ENCODE results near the gene SPTBN2. TPM values are rescaled to one million over a fixed set of nuclear protein-coding genes. Genes with fewer than 3 reads are reported as not detected.

The SPTBN2 gene
- total and polyA plus RNA-seq, 2 of the 8 experiments (the other 6 are each of a cell fraction or from before 2014, with no cell fraction given), result 19.1 to 69.0 TPM

DNA sequence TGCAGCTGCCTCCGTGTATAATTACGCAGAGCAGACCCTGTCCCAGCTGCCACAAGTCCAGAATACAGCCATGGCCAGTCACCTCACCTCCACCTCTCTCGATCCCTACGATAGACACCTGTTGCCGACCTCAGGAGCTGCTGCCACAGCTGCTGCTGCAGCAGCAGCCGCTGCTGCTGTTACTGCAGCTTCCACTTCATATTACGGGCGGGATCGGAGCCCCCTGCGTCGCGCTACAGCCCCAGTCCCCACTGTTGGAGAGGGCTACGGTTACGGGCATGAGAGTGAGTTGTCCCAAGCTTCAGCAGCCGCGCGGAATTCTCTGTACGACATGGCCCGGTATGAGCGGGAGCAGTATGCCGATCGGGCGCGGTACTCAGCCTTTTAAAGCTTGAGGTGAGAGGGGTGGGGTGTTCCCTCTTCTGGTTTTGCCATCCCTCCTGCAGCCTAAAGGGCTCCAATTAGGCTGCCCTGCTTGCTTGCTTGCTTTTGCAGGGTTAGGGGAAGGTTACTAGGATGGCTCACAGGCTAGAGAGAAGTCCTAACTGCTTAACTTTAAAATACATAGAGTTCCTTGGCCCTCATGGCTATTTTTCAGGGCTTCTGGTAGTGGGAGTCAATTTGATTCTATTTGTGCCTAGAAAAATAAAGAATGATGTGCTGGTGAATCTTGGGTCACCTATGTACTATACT, 85.1 kb downstream of the SPTBN2 start:
- peak overlapping the region in 1 of 4 experiments; percentile 5; a peak in 2 of 8 replicates for H3K4me3 ChIP-seq (ENCODE audit: extremely low read depth in 1 of 4, insufficient read depth in 2 of 4, low read depth in 3 of 4, low read length in 4 of 4)
- no peak overlapping the region for H3K56ac ChIP-seq (replicated peaks; ENCODE audit: insufficient read length, low read depth, low read length)
- no peak overlapping the region for H2AFZ ChIP-seq (ENCODE audit: low read length)
- peaks cover 3% of the 10 kb centered on the region; the same call in 1 of the 2 replicates for H3K79me1 ChIP-seq (ENCODE audit: low read depth, low read length)
- H3K4me1 ChIP-seq (replicated peaks in 1 of 4; ENCODE audit: control insufficient read depth in 3 of 4, insufficient read depth in 4 of 4, low read length in 3 of 4), result peaks cover 0 to 20% (median 13%) of the 10 kb centered on the region in 4 experiments; a peak in 4 of 7 replicates
- CTCF ChIA-PET (ENCODE audit: partially characterized antibody), result interaction anchor here (1.1 to 1.9 kb wide), 3 partner anchors 53 to 190 kb away, joined by 3 to 6 read pairs (median 3); no protein-coding TSS in a partner anchor
- WGBS, 2 experiments (ENCODE audit: extremely low coverage in 1 of 2, insufficient coverage in 1 of 2, insufficient read length in 1 of 2, insufficient replicate concordance in 2 of 2, low coverage in 1 of 2, low lambda C conversion rate in 2 of 2, missing lambda C conversion rate in 1 of 2), result 95% methylated on average over 24 of the region's 24 CpGs; no CpG with 5 or more reads in 1 of the 2 experiments
- H2BK15ac ChIP-seq (ENCODE audit: low read length), result no peak overlapping the region
- no peak overlapping the region for H3K18ac ChIP-seq (ENCODE audit: extremely low read depth, low read length)
- DNase-seq (ENCODE audit: low read depth in 1 of 2, low spot score in 2 of 2) (no peak), FAIRE-seq (no peak)
- no peak overlapping the region for H3K27ac ChIP-seq (ENCODE audit: low read depth, low read length)
- peaks cover 72 to 100% of the 10 kb centered on the region in 2 experiments for H3K79me2 ChIP-seq (ENCODE audit: control insufficient read depth in 1 of 2, insufficient read depth in 2 of 2, low read length in 2 of 2)
- peak overlapping the region; percentile 16; the same call in 1 of the 2 replicates for H4K8ac ChIP-seq (ENCODE audit: extremely low read depth, insufficient read depth, low read length)
- no peak overlapping the region for H2BK12ac ChIP-seq (ENCODE audit: low read depth, low read length)
- H3K36me3 ChIP-seq (ENCODE audit: control insufficient read depth in 2 of 4, insufficient read depth in 4 of 4, low read length in 3 of 4), result peaks cover 43 to 89% (median 73%) of the 10 kb centered on the region in 4 experiments
- no peak overlapping the region for H2AK5ac ChIP-seq (ENCODE audit: low read depth, low read length)
- peak overlapping the region; percentile 3 to 41; a peak in 3 of 4 replicates for H3K4me2 ChIP-seq (ENCODE audit: insufficient read depth in 1 of 2, low read depth in 2 of 2, low read length in 2 of 2)
- peaks cover 52 to 60% of the 10 kb centered on the region in 2 experiments for H4K20me1 ChIP-seq (replicated peaks in 1 of 2; ENCODE audit: control insufficient read depth in 1 of 2, insufficient read depth in 2 of 2, low read length in 2 of 2)
- H2BK5ac ChIP-seq (ENCODE audit: low read depth, low read length), result no peak overlapping the region
- H3K9me3 ChIP-seq (ENCODE audit: insufficient read depth in 2 of 2, low read depth in 1 of 2, low read length in 1 of 2), result no peaks in the 10 kb centered on the region
- no peak overlapping the region for H4K91ac ChIP-seq (replicated peaks; ENCODE audit: insufficient read length, low read length)
- POLR2A ChIA-PET (ENCODE audit: partially characterized antibody), result interaction anchor here (1.0 to 66.2 kb wide), 6 partner anchors 1 to 135 kb away, joined by 3 to 2165 read pairs (median 14); partner anchors contain the start of genes CCDC87, CCS, RBM14 and RBM4
- no peak overlapping the region for H3K9ac ChIP-seq (replicated peaks in 1 of 4; ENCODE audit: extremely low read depth in 1 of 4, low read depth in 3 of 4, low read length in 3 of 4)
- H3K14ac ChIP-seq (ENCODE audit: insufficient read length), result no peak overlapping the region
- no peak overlapping the region for H2BK20ac ChIP-seq (ENCODE audit: low read length)
- no peak overlapping the region for H2BK120ac ChIP-seq (replicated peaks; ENCODE audit: low read depth, low read length)
- no peak overlapping the region for H3K23ac ChIP-seq (ENCODE audit: insufficient read length)
- no peak overlapping the region for H3K4ac ChIP-seq (replicated peaks; ENCODE audit: insufficient read length, low read depth, low read length)
- H4K5ac ChIP-seq (ENCODE audit: insufficient read length, low read depth, low read length), result no peak overlapping the region
- TF ChIP-seq, protein P1, sequence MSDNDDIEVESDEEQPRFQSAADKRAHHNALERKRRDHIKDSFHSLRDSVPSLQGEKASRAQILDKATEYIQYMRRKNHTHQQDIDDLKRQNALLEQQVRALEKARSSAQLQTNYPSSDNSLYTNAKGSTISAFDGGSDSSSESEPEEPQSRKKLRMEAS (IDR thresholded peaks at IDR 0.05), result no peak
- peak; percentile 56 to 62; a peak in 2 of 3 replicates for TF ChIP-seq POLR2A (IDR thresholded peaks at IDR 0.05; ENCODE audit: control extremely low read depth in 1 of 2, low read depth in 2 of 2, low read length in 2 of 2)
- H3K23me2 ChIP-seq (ENCODE audit: low read depth, low read length), result peaks cover 9% of the 10 kb centered on the region
- no peaks in the 10 kb centered on the region for H3K27me3 ChIP-seq (replicated peaks in 1 of 4; ENCODE audit: control insufficient read depth in 3 of 4, extremely low read depth in 1 of 4, insufficient read depth in 3 of 4, low read length in 3 of 4)

Data from H1 (cell line).